Measurements from ENCODE around the gene GPS1.

DNA sequence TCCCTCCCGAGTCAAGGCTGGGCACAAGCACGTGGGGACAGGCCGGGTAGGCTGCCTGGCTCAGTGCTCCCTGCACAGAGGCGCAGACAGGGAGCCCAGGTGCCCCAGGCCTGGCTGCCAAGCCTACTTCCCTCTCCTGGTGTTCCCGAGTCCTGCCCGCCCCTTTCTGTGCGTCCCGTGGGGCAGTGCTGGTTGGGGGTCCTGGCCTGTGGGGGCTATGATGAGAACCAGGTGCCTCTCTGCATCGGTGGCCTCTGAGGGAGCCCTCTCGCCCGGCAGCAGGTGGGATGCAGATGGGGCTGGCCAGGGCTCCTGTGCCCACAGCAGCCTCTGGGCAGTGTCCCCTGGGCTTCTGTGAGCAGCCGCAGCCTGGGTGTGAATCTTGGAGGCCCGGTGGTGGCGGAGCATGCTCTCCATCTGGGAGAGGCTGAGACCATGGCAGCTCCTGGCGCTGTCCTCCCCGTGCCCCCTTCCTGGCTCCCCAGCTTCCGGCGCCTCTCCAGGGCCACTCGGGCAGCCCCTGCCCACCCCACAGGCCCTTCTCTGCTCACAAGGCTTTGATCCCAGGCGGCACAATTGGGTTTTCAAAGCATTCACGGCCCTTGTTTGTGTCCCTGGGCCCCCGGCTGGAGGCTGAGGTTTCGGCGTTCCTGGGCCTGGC, 36.3 kb upstream of the GPS1 start:
- TF ChIP-seq, protein P1, sequence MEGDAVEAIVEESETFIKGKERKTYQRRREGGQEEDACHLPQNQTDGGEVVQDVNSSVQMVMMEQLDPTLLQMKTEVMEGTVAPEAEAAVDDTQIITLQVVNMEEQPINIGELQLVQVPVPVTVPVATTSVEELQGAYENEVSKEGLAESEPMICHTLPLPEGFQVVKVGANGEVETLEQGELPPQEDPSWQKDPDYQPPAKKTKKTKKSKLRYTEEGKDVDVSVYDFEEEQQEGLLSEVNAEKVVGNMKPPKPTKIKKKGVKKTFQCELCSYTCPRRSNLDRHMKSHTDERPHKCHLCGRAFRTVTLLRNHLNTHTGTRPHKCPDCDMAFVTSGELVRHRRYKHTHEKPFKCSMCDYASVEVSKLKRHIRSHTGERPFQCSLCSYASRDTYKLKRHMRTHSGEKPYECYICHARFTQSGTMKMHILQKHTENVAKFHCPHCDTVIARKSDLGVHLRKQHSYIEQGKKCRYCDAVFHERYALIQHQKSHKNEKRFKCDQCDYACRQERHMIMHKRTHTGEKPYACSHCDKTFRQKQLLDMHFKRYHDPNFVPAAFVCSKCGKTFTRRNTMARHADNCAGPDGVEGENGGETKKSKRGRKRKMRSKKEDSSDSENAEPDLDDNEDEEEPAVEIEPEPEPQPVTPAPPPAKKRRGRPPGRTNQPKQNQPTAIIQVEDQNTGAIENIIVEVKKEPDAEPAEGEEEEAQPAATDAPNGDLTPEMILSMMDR (conservative IDR thresholded peaks at IDR 0.05; ENCODE audit: low read length): no peak
- no peak for TF ChIP-seq EZH2phosphoT487 (IDR thresholded peaks at IDR 0.05; ENCODE audit: borderline replicate concordance)
